ENCODE results near the gene CAMTA1.

GRCh38 chr1:7224081-7224534 is 438.9 kb downstream of the CAMTA1 start:
- no peak for TF ChIP-seq CTCF (IDR thresholded peaks at IDR 0.05; ENCODE audit: poor library complexity)
- TF ChIP-seq EZH2 (IDR thresholded peaks at IDR 0.05; ENCODE audit: borderline replicate concordance), result no peak
- no peak for TF ChIP-seq EZH2phosphoT487 (IDR thresholded peaks at IDR 0.05; ENCODE audit: low read depth, severe bottlenecking, unreplicated experiment)

Measured in hepatocyte (in vitro differentiated cells).